ENCODE data around the gene PDK3. TPM values are rescaled to one million over a fixed set of nuclear protein-coding genes. Genes with fewer than 3 reads are reported as not detected.

The PDK3 gene
- total and polyA plus RNA-seq, 11 donors = 2.4 to 20.3 (median 14.6) TPM

DNA sequence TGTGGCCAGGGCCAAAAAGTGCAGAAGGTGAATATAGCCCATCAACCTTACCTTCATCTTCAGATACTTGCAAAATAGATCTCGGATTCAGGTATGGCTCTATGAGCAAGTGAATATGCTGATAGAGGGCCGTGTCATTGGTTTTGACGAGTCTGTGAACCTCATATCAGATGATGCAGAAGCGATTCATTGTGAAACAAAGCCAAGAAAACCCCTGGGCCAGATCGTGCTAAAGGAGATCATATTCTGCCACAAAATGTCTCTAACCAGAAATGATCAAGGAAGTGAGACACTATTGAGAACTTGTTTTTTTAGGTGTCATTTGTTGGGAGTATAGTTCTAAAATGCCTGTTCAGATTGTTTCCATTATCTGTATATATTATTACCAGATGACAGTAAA, 48.3 kb downstream of the PDK3 start:
- no peak for DNase-seq
- Histone ChIP-seq H3K27ac (no peak overlapping the region), H3K4me1 (no peaks in the 10 kb centered on the region), H3K36me3 (peaks cover 0 to 7% (median 0%) of the 10 kb centered on the region in 9 donors), H3K27me3 (no peaks in the 10 kb centered on the region), H3K4me3 (no peak overlapping the region), H3K9me3 (no peaks in the 10 kb centered on the region)
- ATAC-seq = no peak
- intact Hi-C loops (cut with DNase I) = loop anchor here in 1 of 10 donors (10.0 kb wide), 1 partner anchor 171 kb away; no protein-coding TSS in a partner anchor
- no peak for TF ChIP-seq CTCF (IDR thresholded peaks at IDR 0.05)
- no peak for TF ChIP-seq POLR2A (IDR thresholded peaks at IDR 0.05)
- 64 to 90% (median 78%) methylated on average over 5 of the region's 5 CpGs for WGBS, 4 donors

GRCh38 chrX:24515447-24515846, 50.4 kb downstream of the PDK3 start:
- Histone ChIP-seq H3K27me3 (no peaks in the 10 kb centered on the region), H3K27ac (no peak overlapping the region), H3K36me3 (peaks cover 0 to 13% (median 3%) of the 10 kb centered on the region in 9 donors), H3K9me3 (no peaks in the 10 kb centered on the region), H3K4me1 (no peaks in the 10 kb centered on the region), H3K4me3 (no peak overlapping the region)
- intact Hi-C loops (cut with DNase I) = loop anchor here in 1 of 10 donors (10.0 kb wide), 1 partner anchor 169 kb away; no protein-coding TSS in a partner anchor
- ATAC-seq (no peak), DNase-seq (no peak)
- WGBS, 4 donors = 48 to 62% (median 59%) methylated on average over 4 of the region's 4 CpGs
- TF ChIP-seq POLR2A (IDR thresholded peaks at IDR 0.05) (no peak), CTCF (IDR thresholded peaks at IDR 0.05) (peak in 6 of 12 donors; percentile 13 to 42 (median 19))

DNA sequence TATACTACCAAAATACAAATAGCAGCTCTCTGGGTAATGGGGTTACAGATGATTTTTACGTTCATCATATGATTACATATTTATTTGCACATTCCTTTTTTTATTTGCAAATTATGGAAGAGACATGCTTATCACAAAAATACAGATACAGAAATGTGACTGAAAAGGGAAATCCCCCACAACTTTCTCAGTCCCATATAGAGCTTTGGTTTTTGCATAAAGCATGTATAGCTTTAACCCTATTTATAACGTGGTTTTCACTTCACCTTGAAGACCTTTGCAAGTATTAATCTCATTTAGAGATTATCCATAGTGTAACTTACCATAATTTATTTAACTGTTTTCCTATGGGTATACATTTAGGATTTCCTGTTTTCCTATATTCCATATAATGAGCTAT, 55.4 kb downstream of the PDK3 start:
- ATAC-seq = no peak
- 78 to 98% (median 88%) methylated on average over 2 of the region's 2 CpGs for WGBS, 4 donors
- Histone ChIP-seq H3K4me1 (no peaks in the 10 kb centered on the region), H3K27me3 (peaks cover 0 to under 1% (median 0%) of the 10 kb centered on the region in 9 donors), H3K4me3 (no peak overlapping the region), H3K9me3 (no peaks in the 10 kb centered on the region), H3K36me3 (peaks cover 0 to 23% (median 3%) of the 10 kb centered on the region in 9 donors), H3K27ac (no peak overlapping the region)
- TF ChIP-seq CTCF (IDR thresholded peaks at IDR 0.05) (no peak), POLR2A (IDR thresholded peaks at IDR 0.05) (no peak)
- intact Hi-C loops (cut with DNase I) = no loop called here
- DNase-seq = no peak

GRCh38 chrX:24525455-24525854, 60.4 kb downstream of the PDK3 start:
- DNase-seq = no peak
- intact Hi-C loops (cut with DNase I) = no loop called here
- no peak for ATAC-seq
- WGBS, 4 donors = 76 to 96% (median 88%) methylated on average over 2 of the region's 2 CpGs
- Histone ChIP-seq H3K4me3 (no peak overlapping the region), H3K36me3 (peaks cover 0 to 42% (median 13%) of the 10 kb centered on the region in 9 donors), H3K9me3 (no peaks in the 10 kb centered on the region), H3K27me3 (peaks cover 0 to 4% (median 0%) of the 10 kb centered on the region in 9 donors), H3K4me1 (no peaks in the 10 kb centered on the region), H3K27ac (no peak overlapping the region)
- TF ChIP-seq POLR2A (IDR thresholded peaks at IDR 0.05) (no peak), CTCF (IDR thresholded peaks at IDR 0.05) (no peak)
